Tibial nerve (tissue), 3 donors: Measurements from ENCODE around the gene RAPH1.

Source experiments
- CTCF ChIP-seq, 5 experiments: fragments of 200-600 bp in 3 of 5; fragments of 450-650 bp in 2 of 5; sonication (generic) in 3 of 5; IDR thresholded peaks; one replicate each; pipeline ENCODE4 v1.5.1; 2016 to 2019; ENCODE audit warnings: antibody characterized with exemption in 5 of 5, mild to moderate bottlenecking in 3 of 5, moderate library complexity in 2 of 5
- POLR2A ChIP-seq, 2 donors: fragments of 450-650 bp; IDR thresholded peaks; one replicate each; pipeline ENCODE4 v1.6.1; 2017; ENCODE audit warnings: antibody characterized with exemption in 2 of 2, mild to moderate bottlenecking in 2 of 2, moderate library complexity in 2 of 2

GRCh38 chr2:203501873-203502272, 33.2 kb downstream of the RAPH1 start:
- TF ChIP-seq POLR2A (IDR thresholded peaks at IDR 0.05) (no peak), CTCF (IDR thresholded peaks at IDR 0.05) (no peak)
